22Rv1 (cell line): Measurements from ENCODE around the gene KIN.

Experiments
- ZFX ChIP-seq: fragments of 450-650 bp; IDR thresholded peaks from 2 replicates; pipeline ENCODE4 v1.6.1; 2017; ENCODE audit warnings: antibody characterized with exemption, borderline replicate concordance
- TF ChIP-seq, protein P1 (sequence below): fragments of 450-650 bp; IDR thresholded peaks from 2 replicates; pipeline ENCODE4 v1.5.1; 2017; ENCODE audit warnings: mild to moderate bottlenecking

DNA sequence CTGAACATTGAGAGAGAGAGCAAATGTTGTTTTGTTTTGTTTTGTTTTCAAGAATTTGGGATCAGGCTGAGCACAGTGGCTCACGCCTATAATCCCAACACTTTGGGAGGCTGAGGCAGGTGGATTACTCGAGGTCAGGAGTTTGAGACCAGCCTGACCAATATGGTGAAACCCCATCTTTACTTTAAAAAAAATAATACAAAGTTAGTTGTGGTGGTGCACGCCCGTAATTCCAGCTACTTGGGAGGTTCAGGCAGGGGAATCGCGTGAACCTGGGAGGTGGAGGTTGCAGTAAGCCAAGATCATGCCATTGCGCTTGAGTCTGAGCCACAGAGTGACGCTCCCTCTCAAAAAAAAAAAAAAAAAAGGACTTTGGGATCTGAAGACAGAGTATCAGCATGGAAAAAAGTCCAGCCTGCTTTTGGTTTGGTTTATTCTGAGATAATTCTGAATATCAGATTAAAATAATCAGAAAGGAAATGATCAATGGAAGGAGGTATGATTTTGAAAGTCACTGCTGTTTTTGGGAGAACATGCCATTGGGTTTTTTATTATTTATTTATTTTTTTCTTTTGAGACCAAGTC is 86.5 kb downstream of the KIN start:
- TF ChIP-seq, protein P1, sequence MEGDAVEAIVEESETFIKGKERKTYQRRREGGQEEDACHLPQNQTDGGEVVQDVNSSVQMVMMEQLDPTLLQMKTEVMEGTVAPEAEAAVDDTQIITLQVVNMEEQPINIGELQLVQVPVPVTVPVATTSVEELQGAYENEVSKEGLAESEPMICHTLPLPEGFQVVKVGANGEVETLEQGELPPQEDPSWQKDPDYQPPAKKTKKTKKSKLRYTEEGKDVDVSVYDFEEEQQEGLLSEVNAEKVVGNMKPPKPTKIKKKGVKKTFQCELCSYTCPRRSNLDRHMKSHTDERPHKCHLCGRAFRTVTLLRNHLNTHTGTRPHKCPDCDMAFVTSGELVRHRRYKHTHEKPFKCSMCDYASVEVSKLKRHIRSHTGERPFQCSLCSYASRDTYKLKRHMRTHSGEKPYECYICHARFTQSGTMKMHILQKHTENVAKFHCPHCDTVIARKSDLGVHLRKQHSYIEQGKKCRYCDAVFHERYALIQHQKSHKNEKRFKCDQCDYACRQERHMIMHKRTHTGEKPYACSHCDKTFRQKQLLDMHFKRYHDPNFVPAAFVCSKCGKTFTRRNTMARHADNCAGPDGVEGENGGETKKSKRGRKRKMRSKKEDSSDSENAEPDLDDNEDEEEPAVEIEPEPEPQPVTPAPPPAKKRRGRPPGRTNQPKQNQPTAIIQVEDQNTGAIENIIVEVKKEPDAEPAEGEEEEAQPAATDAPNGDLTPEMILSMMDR = no peak
- TF ChIP-seq ZFX = no peak
